Fibroblast of lung (primary cell): ENCODE measurements around the gene SLC35B1. TPM values are rescaled to one million over a fixed set of nuclear protein-coding genes. Genes with fewer than 3 reads are reported as not detected.

Experiments used
- DNase-seq, 2 donors: peaks; one replicate each; pipeline versions ENCODE4 v3.0.0 to v3.0.0-alpha.2; 2010; ENCODE audit warnings: low read depth in 2 of 2
- H2AFZ ChIP-seq: 2 replicates; pipeline ENCODE4 v1.5.1; 2012; ENCODE audit warnings: low read length, control low read depth, inconsistent platforms
- H3K27ac ChIP-seq: 2 replicates; pipeline ENCODE4 v1.5.1; 2011; ENCODE audit warnings: low read length, control low read depth; ENCODE audit not compliant: insufficient read depth
- H3K27me3 ChIP-seq: 2 replicates; pipeline ENCODE4 v1.5.1; 2011; ENCODE audit warnings: mild to moderate bottlenecking, low read length; ENCODE audit not compliant: control insufficient read depth, insufficient read depth
- H3K36me3 ChIP-seq: 2 replicates; pipeline ENCODE4 v1.5.1; 2011; ENCODE audit warnings: low read length; ENCODE audit not compliant: control insufficient read depth, insufficient read depth
- H3K4me1 ChIP-seq: 2 replicates; pipeline ENCODE4 v1.5.1; 2011; ENCODE audit warnings: low read length; ENCODE audit not compliant: control insufficient read depth, insufficient read depth; ENCODE audit errors: extremely low read depth
- H3K4me2 ChIP-seq: 2 replicates; pipeline ENCODE4 v1.5.1; 2011; ENCODE audit warnings: low read length, control low read depth; ENCODE audit not compliant: insufficient read depth; ENCODE audit errors: extremely low read depth
- H3K4me3 ChIP-seq, 4 experiments: fragments of 200-600 bp in 1 of 4; sonication (generic) in 1 of 4; replicated peaks in 1 of 4; 2 replicates each; pipeline ENCODE4 v1.5.1; 2011 to 2016; ENCODE audit warnings: low read length in 4 of 4, low read depth in 3 of 4, mild to moderate bottlenecking in 3 of 4, control low read depth in 2 of 4, inconsistent platforms in 1 of 4, mixed read lengths in 1 of 4; ENCODE audit not compliant: insufficient read depth in 1 of 4; ENCODE audit errors: control extremely low read depth in 1 of 4
- H3K79me2 ChIP-seq: 2 replicates; pipeline ENCODE4 v1.5.1; 2012; ENCODE audit warnings: mild to moderate bottlenecking, low read length, inconsistent platforms; ENCODE audit not compliant: control insufficient read depth, insufficient read depth
- H3K9ac ChIP-seq: 2 replicates; pipeline ENCODE4 v1.5.1; 2011; ENCODE audit warnings: mild to moderate bottlenecking, low read length, control low read depth; ENCODE audit not compliant: insufficient read depth
- H3K9me3 ChIP-seq: 2 replicates; pipeline ENCODE4 v1.5.1; 2012; ENCODE audit warnings: low read depth, low read length; ENCODE audit not compliant: control insufficient read depth, insufficient read depth
- H4K20me1 ChIP-seq: 2 replicates; pipeline ENCODE4 v1.5.1; 2011; ENCODE audit warnings: low read length; ENCODE audit not compliant: control insufficient read depth, insufficient read depth; ENCODE audit errors: extremely low read depth
- CTCF ChIP-seq, 2 donors: IDR thresholded peaks in 1 of 2; conservative IDR thresholded peaks in 1 of 2; 1 replicate in 1 of 2; 2 replicates in 1 of 2; pipeline ENCODE4 v1.5.1; 2011 to 2012; ENCODE audit warnings: low read length in 2 of 2, control low read depth in 1 of 2, inconsistent platforms in 1 of 2, low read depth in 1 of 2, mild to moderate bottlenecking in 1 of 2
- EZH2 ChIP-seq: IDR thresholded peaks from 2 replicates; pipeline ENCODE4 v1.5.1; 2012; ENCODE audit warnings: low read length, control low read depth, mild to moderate bottlenecking; ENCODE audit errors: missing control alignments
- polyA plus RNA-seq, 2 donors: library from polyadenylated mRNA; depleted of rRNA in 1 of 2; stranded (reverse) in 1 of 2; unstranded in 1 of 2; fragments of >200 nt; gene quantifications; 2 replicates each; pipeline ENCODE4 v1.2.1, GENCODE V29; 2011 to 2012; ENCODE audit warnings: missing spikeins in 1 of 2
- total RNA-seq: library from RNA; depleted of rRNA; stranded (reverse); fragments of >200 nt; gene quantifications from 2 replicates; pipeline ENCODE4 v1.2.1, GENCODE V29; 2014

Gene SLC35B1
- total and polyA plus RNA-seq, 2 donors (not counting 1 experiment from before 2014, with no cell fraction given), result 36.3 to 56.9 TPM

GRCh38 chr17:49741009-49741691, 33.4 kb upstream of the SLC35B1 start:
- TF ChIP-seq EZH2, result no peak
- no peak for TF ChIP-seq CTCF (conservative IDR thresholded peaks at IDR 0.05 in 1 of 2, IDR thresholded peaks at IDR 0.05 in 1 of 2; ENCODE audit: low read depth in 1 of 2, low read length in 2 of 2)
- Histone ChIP-seq H3K27me3 (no peaks in the 10 kb centered on the region), H2AFZ (no peak overlapping the region), H3K27ac (no peak overlapping the region), H3K4me1 (peaks cover 6% of the 10 kb centered on the region), H3K36me3 (no peaks in the 10 kb centered on the region), H3K79me2 (no peaks in the 10 kb centered on the region), H3K9me3 (no peaks in the 10 kb centered on the region), H4K20me1 (no peaks in the 10 kb centered on the region), H3K4me2 (no peak overlapping the region), H3K4me3 (no peak overlapping the region), H3K9ac (no peak overlapping the region)
- DNase-seq, result peak; percentile 15 to 33

- no peaks in the 10 kb centered on the region for H3K27me3 ChIP-seq
- no peaks in the 10 kb centered on the region for H3K36me3 ChIP-seq
- H3K79me2 ChIP-seq, result no peaks in the 10 kb centered on the region
- no peak overlapping the region for H3K27ac ChIP-seq
- H3K4me3 ChIP-seq, result no peak overlapping the region
- TF ChIP-seq CTCF (conservative IDR thresholded peaks at IDR 0.05 in 1 of 2, IDR thresholded peaks at IDR 0.05 in 1 of 2; ENCODE audit: low read depth in 1 of 2, low read length in 2 of 2) (no peak), EZH2 (no peak)
- peak in 1 of 2 donors; percentile 21 for DNase-seq
- H4K20me1 ChIP-seq, result no peaks in the 10 kb centered on the region
- no peak overlapping the region for H2AFZ ChIP-seq
- H3K9ac ChIP-seq, result no peak overlapping the region
- no peaks in the 10 kb centered on the region for H3K9me3 ChIP-seq
- peaks cover 6% of the 10 kb centered on the region for H3K4me1 ChIP-seq
- H3K4me2 ChIP-seq, result no peak overlapping the region
Measured at GRCh38 chr17:49739641-49740271, 32.0 kb upstream of the SLC35B1 start.

GRCh38 chr17:49738456-49739163, 30.8 kb upstream of the SLC35B1 start:
- Histone ChIP-seq H3K4me1 (peaks cover 6% of the 10 kb centered on the region), H3K4me3 (no peak overlapping the region), H3K36me3 (no peaks in the 10 kb centered on the region), H3K9ac (no peak overlapping the region), H2AFZ (no peak overlapping the region), H3K27me3 (no peaks in the 10 kb centered on the region), H3K4me2 (no peak overlapping the region), H3K27ac (no peak overlapping the region), H3K9me3 (no peaks in the 10 kb centered on the region), H4K20me1 (no peaks in the 10 kb centered on the region), H3K79me2 (no peaks in the 10 kb centered on the region)
- no peak for TF ChIP-seq CTCF (conservative IDR thresholded peaks at IDR 0.05 in 1 of 2, IDR thresholded peaks at IDR 0.05 in 1 of 2; ENCODE audit: low read depth in 1 of 2, low read length in 2 of 2)
- TF ChIP-seq EZH2, result no peak
- DNase-seq, result no peak
